Karpas-422 (cell line): ENCODE measurements around the gene RHOBTB3. TPM values are rescaled to one million over a fixed set of nuclear protein-coding genes. Genes with fewer than 3 reads are reported as not detected.
"Not testable (repeated sequence)": the region's sequence is repeated elsewhere in the genome, so short reads cannot be mapped to it uniquely, and the experiment has no call there.

Experiments used
- DNase-seq: peaks from one replicate; pipeline ENCODE4 v3.0.0-alpha.2; 2015
- H2AFZ ChIP-seq: fragments of 200-600 bp; sonication (generic); 2 replicates; pipeline ENCODE4 v1.6.1; 2014; ENCODE audit warnings: antibody characterized with exemption, low read length, mixed read lengths
- H3K27ac ChIP-seq: fragments of 200-600 bp; sonication (generic); 2 replicates; pipeline ENCODE4 v1.5.1; 2014; ENCODE audit warnings: mild to moderate bottlenecking, low read length, moderate library complexity
- H3K27me3 ChIP-seq: fragments of 200-600 bp; sonication (generic); 2 replicates; pipeline ENCODE4 v1.6.1; 2014; ENCODE audit warnings: low read length, mixed read lengths
- H3K36me3 ChIP-seq: fragments of 200-600 bp; sonication (generic); 2 replicates; pipeline ENCODE4 v1.6.1; 2014; ENCODE audit warnings: low read length, mixed read lengths; ENCODE audit not compliant: insufficient read depth
- H3K4me1 ChIP-seq: fragments of 200-600 bp; sonication (generic); 2 replicates; pipeline ENCODE4 v1.6.1; 2014; ENCODE audit warnings: mild to moderate bottlenecking, low read length, mixed read lengths
- H3K4me2 ChIP-seq: fragments of 200-600 bp; sonication (generic); 2 replicates; pipeline ENCODE4 v1.6.1; 2014; ENCODE audit warnings: low read length, low read depth, mild to moderate bottlenecking; ENCODE audit not compliant: poor library complexity, severe bottlenecking
- H3K4me3 ChIP-seq: fragments of 200-600 bp; sonication (generic); 2 replicates; pipeline ENCODE4 v1.5.1; 2014; ENCODE audit warnings: mild to moderate bottlenecking, antibody characterized with exemption, low read length, mixed read lengths
- H3K79me2 ChIP-seq: fragments of 200-600 bp; sonication (generic); 2 replicates; pipeline ENCODE4 v1.6.1; 2014; ENCODE audit warnings: mild to moderate bottlenecking, low read length, mixed read lengths
- H3K9ac ChIP-seq: fragments of 200-600 bp; sonication (generic); 2 replicates; pipeline ENCODE4 v1.6.0; 2014; ENCODE audit warnings: low read length
- H3K9me2 ChIP-seq: fragments of 200-600 bp; sonication (generic), shearing (Covaris generic); replicated peaks from 2 replicates; pipeline ENCODE4 v1.6.0; 2014; ENCODE audit warnings: mild to moderate bottlenecking, low read length, moderate library complexity; ENCODE audit not compliant: insufficient read depth
- H3K9me3 ChIP-seq: fragments of 300-700, 200-600 bp; sonication (generic); 2 replicates; pipeline ENCODE4 v1.6.1; 2014; ENCODE audit warnings: low read length, mixed read lengths
- H4K20me1 ChIP-seq: fragments of 200-600 bp; sonication (generic); 2 replicates; pipeline ENCODE4 v1.6.1; 2014; ENCODE audit warnings: mild to moderate bottlenecking, antibody characterized with exemption, low read length, low read depth; ENCODE audit not compliant: insufficient read depth
- total RNA-seq: library from RNA; depleted of rRNA; stranded (reverse); fragments of >200 nt; shearing (Covaris generic); gene quantifications from 2 replicates; pipeline ENCODE4 v1.2.3, GENCODE V29; 2014; ENCODE audit warnings: low replicate concordance

RHOBTB3 gene
- total RNA-seq, 1 experiment from 2014 or later = 1.5 TPM

DNA sequence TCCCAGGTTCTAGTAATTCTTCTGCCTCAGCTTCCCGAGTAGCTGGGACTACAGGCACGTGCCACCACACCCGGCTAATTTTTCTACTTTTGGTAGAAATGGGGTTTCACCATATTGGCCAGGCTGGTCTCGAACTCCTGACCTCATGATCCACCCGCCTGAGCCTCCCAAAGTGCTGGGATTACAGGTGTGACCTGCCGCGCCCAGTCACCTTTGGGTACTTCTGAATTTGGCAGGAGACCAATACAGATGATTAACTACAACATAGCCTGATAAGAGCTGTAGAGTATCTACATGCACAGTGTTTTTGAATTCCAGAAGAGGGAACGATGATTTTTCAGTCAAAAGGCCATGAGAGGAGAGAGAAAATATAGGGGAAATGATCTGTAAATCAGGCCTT lies 81.9 kb downstream of the RHOBTB3 start:
- not testable (repeated sequence) for H3K79me2 ChIP-seq, H3K27ac ChIP-seq, H3K36me3 ChIP-seq, DNase-seq, H3K9ac ChIP-seq, H4K20me1 ChIP-seq, H3K4me2 ChIP-seq, H3K27me3 ChIP-seq, H3K4me3 ChIP-seq, H3K9me3 ChIP-seq, H2AFZ ChIP-seq, H3K9me2 ChIP-seq
- H3K4me1 ChIP-seq = peaks cover 38% of the 10 kb centered on the region

DNA sequence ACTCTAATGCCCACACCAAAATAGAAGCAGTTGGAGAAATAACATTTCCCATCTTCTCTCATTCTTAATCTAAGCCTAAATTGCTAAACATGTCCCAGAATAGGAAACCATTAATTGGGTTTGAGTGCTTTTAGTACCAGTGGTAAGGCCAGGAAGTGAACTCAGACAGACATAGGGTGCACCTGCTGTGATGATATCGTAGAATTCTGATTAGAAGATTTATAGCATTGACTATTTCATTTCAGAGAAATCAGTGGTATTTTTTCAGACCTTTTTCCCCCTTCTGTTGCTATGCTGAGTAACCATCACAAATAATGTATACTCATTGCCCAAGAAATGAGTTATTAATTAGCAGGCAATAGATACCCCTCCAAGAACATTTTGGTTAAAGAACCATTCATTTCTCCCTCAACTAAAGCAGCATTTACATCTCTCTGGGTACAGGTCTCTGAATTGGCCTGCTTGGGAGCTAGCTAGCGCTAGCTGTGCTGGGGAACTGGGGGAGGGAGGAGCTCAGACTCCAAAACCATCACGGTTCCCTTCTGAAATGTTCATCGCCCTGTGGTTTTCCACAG lies 84.1 kb downstream of the RHOBTB3 start:
- no peak for DNase-seq
- no peaks in the 10 kb centered on the region for H3K27me3 ChIP-seq
- H2AFZ ChIP-seq = no peak overlapping the region
- no peak overlapping the region for H3K4me2 ChIP-seq
- H4K20me1 ChIP-seq = no peaks in the 10 kb centered on the region
- no peaks in the 10 kb centered on the region for H3K9me2 ChIP-seq
- H3K4me3 ChIP-seq = no peak overlapping the region
- no peaks in the 10 kb centered on the region for H3K36me3 ChIP-seq
- no peaks in the 10 kb centered on the region for H3K79me2 ChIP-seq
- no peak overlapping the region for H3K27ac ChIP-seq
- H3K9me3 ChIP-seq = no peaks in the 10 kb centered on the region
- no peak overlapping the region for H3K9ac ChIP-seq
- H3K4me1 ChIP-seq = peaks cover 27% of the 10 kb centered on the region

DNA sequence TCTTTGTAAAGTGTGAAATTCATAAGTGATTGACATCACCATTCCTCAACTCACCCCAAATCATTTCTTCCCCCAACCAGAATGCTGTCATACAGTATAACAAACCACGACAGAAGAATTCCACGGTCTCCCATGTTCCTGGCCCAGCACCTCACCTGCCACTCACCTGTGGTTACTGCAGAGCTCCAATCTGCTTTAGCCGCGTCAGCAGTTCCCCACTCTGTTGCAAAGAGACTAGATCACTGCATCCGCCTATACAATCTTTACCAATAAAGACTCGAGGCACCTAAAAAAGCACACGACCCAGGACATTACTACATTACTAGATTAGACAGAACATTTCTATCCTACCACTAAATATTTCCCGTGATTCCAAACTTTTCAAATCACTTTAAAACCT lies 85.2 kb downstream of the RHOBTB3 start:
- Histone ChIP-seq H3K27me3 (no peaks in the 10 kb centered on the region), H4K20me1 (no peaks in the 10 kb centered on the region), H2AFZ (no peak overlapping the region), H3K79me2 (no peaks in the 10 kb centered on the region), H3K9me3 (no peaks in the 10 kb centered on the region), H3K4me1 (peaks cover 31% of the 10 kb centered on the region), H3K9me2 (no peaks in the 10 kb centered on the region), H3K36me3 (no peaks in the 10 kb centered on the region), H3K27ac (no peak overlapping the region), H3K9ac (no peak overlapping the region), H3K4me2 (no peak overlapping the region), H3K4me3 (no peak overlapping the region)
- DNase-seq = no peak

DNA sequence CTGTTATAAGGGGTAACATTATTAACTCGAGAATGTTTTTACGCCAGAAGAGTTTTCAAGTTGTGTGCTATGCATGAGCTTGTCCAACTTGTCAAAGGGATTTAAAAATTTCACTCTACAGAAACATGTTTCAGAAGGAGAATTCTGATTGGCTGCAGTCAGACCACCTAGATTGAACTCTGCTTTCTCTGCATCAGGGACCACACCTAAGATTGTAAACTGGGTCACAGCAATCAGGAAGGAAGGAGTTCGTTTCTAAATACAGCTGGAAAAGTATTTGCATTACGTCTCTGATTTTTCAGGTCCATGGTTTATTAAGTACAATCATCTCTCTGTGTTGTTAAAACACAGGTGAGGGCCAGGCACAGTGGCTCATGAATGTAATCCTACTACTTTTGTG lies 85.6 kb downstream of the RHOBTB3 start:
- Histone ChIP-seq H3K27ac (no peak overlapping the region), H3K9me3 (no peaks in the 10 kb centered on the region), H3K4me3 (no peak overlapping the region), H3K27me3 (no peaks in the 10 kb centered on the region), H4K20me1 (no peaks in the 10 kb centered on the region), H3K36me3 (no peaks in the 10 kb centered on the region), H3K4me1 (peaks cover 35% of the 10 kb centered on the region), H3K79me2 (no peaks in the 10 kb centered on the region), H2AFZ (no peak overlapping the region), H3K9me2 (no peaks in the 10 kb centered on the region), H3K4me2 (no peak overlapping the region), H3K9ac (no peak overlapping the region)
- DNase-seq = no peak

DNA sequence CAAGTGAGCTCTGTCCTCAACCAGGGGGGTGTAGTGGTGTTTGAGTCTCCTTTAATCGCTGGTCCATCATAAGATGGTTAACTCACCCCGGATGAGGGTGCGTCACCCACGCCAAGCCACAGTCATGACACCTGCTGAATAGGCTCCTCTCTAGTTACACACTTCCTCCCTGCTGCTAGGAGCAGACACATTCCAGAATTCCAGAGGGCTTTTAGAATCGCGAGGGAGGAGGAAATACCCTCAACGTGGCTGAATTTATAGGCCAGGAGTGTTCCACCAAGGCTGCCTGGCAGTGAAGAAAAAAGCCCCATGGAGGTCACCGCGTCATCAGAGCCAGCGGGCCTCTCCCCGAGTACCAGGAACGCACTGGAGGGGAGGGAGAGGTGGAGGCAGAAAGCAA lies 86.3 kb downstream of the RHOBTB3 start:
- Histone ChIP-seq H3K4me1 (peaks cover 38% of the 10 kb centered on the region), H3K4me3 (peak overlapping the region; percentile 27; the same call in 1 of the 2 replicates)
- peak; percentile 29 for DNase-seq

DNA sequence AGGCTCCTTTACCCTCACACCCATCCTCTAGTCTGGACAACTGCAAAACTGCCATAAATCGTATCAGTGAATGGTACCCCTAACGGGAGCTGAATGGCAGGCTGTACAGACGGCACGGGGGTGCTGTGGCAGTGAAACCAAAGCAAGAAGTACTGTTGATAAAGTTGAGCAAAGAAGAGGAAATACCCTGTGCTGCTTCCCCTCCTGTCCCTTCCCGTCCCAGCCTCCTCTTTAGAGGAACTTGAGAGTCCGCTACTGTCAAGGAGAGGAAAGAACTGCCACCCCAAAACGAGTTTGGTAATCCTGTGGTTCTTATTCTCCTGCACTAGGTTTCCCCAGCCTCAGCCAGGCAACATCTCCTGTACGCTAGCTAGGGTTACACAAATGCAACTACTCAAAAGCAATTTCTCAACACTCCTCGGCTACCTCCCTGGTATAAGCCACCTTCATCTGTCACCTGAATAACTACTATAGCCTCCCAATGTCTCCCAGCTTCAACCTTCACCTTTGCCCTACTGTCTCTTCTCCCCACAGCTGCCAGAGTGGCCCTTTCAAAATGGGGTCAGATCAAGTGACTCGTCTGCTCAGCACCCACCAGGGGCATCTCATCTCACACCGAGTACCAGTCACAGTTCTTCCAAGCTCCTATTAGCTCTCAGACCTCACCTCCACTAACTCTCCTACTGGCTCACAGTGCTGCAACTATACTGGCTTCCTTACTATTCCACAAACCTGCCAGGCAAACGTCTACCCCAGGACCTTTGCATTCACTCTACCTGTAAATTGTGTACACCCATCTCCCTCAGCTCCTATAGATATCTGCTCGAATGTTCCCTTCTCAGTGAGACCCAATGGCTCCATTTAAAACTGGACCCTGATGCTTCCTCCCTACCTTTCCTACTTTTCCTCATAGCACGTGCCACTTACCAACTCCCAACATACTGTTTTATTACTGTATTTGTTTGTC lies 87.3 kb downstream of the RHOBTB3 start:
- Histone ChIP-seq H3K9me2 (no peaks in the 10 kb centered on the region), H3K9ac (peak overlapping the region; percentile 36), H2AFZ (peak overlapping the region; percentile 4; the same call in 1 of the 2 replicates), H3K4me3 (peak overlapping the region; percentile 27; the same call in 1 of the 2 replicates), H3K27me3 (no peaks in the 10 kb centered on the region), H4K20me1 (no peaks in the 10 kb centered on the region), H3K9me3 (no peaks in the 10 kb centered on the region), H3K4me1 (peaks cover 46% of the 10 kb centered on the region), H3K4me2 (peak overlapping the region; percentile 50), H3K36me3 (no peaks in the 10 kb centered on the region), H3K27ac (no peak overlapping the region), H3K79me2 (no peaks in the 10 kb centered on the region)
- DNase-seq = peak; percentile 58

More for the DNA sequence above, 86.3 kb downstream of the RHOBTB3 start:
- Histone ChIP-seq H3K79me2 (no peaks in the 10 kb centered on the region), H2AFZ (no peak overlapping the region), H3K27me3 (no peaks in the 10 kb centered on the region), H3K36me3 (no peaks in the 10 kb centered on the region), H4K20me1 (no peaks in the 10 kb centered on the region), H3K9ac (no peak overlapping the region), H3K27ac (no peak overlapping the region), H3K9me2 (no peaks in the 10 kb centered on the region), H3K4me2 (peak overlapping the region; percentile 50), H3K9me3 (no peaks in the 10 kb centered on the region)

DNA sequence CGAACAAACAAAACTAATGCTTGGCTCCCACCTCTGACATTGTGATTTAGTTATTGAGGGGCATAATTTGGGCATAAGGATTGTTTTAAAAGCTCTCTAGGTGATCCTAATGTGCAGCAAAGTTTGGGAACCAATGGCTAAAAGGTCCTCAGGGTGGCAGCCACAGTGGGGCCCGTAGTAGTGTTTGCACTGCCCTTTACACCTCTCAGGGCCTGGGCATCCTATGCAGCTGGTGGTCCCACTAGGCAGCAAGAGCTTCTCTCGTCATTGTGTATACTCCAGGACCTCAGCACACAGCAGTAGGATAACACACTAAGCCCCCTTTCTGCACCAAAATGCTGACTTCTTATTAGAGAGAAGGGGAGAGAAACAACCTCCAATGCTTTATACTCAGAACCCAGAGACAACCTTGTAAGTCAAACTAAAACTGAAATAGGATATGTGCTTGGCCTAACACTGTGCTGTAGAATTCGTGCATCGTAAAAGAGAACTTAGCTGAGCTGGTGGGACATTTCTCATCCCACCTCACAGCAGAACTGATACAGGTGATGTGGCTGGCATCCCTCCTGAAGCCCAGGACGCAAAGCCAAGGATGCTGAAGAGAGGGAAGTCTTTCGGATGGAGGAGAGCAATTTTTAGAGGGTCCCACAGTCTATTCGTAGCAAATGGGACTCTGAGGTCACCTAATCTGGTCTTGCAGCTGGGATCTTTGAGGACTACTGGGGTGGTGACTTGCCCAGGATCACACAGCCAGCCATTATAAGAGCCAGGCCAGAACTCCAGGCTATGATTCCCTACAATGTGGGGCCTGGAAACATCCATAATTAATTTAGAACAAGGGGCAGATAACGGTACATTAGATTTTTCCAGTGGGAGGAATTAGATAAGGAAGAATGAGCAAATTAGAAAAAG lies 90.2 kb downstream of the RHOBTB3 start:
- Histone ChIP-seq H3K79me2 (no peaks in the 10 kb centered on the region), H2AFZ (peak overlapping the region; percentile 95), H3K9me3 (no peaks in the 10 kb centered on the region), H3K36me3 (no peaks in the 10 kb centered on the region), H3K27me3 (no peaks in the 10 kb centered on the region), H3K4me2 (peak overlapping the region; percentile 83), H3K9me2 (no peaks in the 10 kb centered on the region), H3K4me1 (peaks cover 41% of the 10 kb centered on the region), H4K20me1 (no peaks in the 10 kb centered on the region), H3K4me3 (peak overlapping the region; percentile 76), H3K9ac (peak overlapping the region; percentile 67), H3K27ac (0 out of 2 replicates have a peak overlapping the region, but pooled peaks have one; percentile 14)
- DNase-seq = no peak
